ENCODE results near the gene GLCE.

The GLCE gene

GRCh38 chr15:69313432-69314000 lies 153.1 kb downstream of the GLCE start:
- ATAC-seq = no peak
- no peak for TF ChIP-seq TSHZ2 (CRISPR knock-in tag; IDR thresholded peaks at IDR 0.05)
- TF ChIP-seq RARB (CRISPR knock-in tag; IDR thresholded peaks at IDR 0.05) = no peak
- no peak for TF ChIP-seq TCF4 (CRISPR knock-in tag; IDR thresholded peaks at IDR 0.05; ENCODE audit: borderline replicate concordance)
- TF ChIP-seq OSR1 (CRISPR knock-in tag; IDR thresholded peaks at IDR 0.05) = no peak
- no peak for TF ChIP-seq ESRRG (CRISPR knock-in tag; IDR thresholded peaks at IDR 0.05)
- no peak for TF ChIP-seq PATZ1 (CRISPR knock-in tag; IDR thresholded peaks at IDR 0.05; ENCODE audit: borderline replicate concordance)
- TF ChIP-seq ZC3H10 (CRISPR knock-in tag; IDR thresholded peaks at IDR 0.05) = no peak
- no peak for TF ChIP-seq ZNF8 (CRISPR knock-in tag; IDR thresholded peaks at IDR 0.05)
- no peak for TF ChIP-seq SNAI2 (CRISPR knock-in tag; IDR thresholded peaks at IDR 0.05)
- no peak for TF ChIP-seq POU6F1 (CRISPR knock-in tag; IDR thresholded peaks at IDR 0.05; ENCODE audit: borderline replicate concordance, low read depth)
- TF ChIP-seq ZFP3 (CRISPR knock-in tag; IDR thresholded peaks at IDR 0.05) = no peak
- TF ChIP-seq, protein P1, sequence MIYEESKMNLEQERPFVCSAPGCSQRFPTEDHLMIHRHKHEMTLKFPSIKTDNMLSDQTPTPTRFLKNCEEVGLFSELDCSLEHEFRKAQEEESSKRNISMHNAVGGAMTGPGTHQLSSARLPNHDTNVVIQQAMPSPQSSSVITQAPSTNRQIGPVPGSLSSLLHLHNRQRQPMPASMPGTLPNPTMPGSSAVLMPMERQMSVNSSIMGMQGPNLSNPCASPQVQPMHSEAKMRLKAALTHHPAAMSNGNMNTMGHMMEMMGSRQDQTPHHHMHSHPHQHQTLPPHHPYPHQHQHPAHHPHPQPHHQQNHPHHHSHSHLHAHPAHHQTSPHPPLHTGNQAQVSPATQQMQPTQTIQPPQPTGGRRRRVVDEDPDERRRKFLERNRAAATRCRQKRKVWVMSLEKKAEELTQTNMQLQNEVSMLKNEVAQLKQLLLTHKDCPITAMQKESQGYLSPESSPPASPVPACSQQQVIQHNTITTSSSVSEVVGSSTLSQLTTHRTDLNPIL (CRISPR knock-in tag; IDR thresholded peaks at IDR 0.05; ENCODE audit: low read depth) = no peak
- no peak for TF ChIP-seq ZFP30 (CRISPR knock-in tag; IDR thresholded peaks at IDR 0.05)
- TF ChIP-seq PPARA (CRISPR knock-in tag; IDR thresholded peaks at IDR 0.05; ENCODE audit: borderline replicate concordance) = no peak
- TF ChIP-seq ZNF565 (CRISPR knock-in tag; conservative IDR thresholded peaks at IDR 0.05; ENCODE audit: low read depth) = no peak
- no peak for TF ChIP-seq ISL1 (CRISPR knock-in tag; IDR thresholded peaks at IDR 0.05)

GRCh38 chr15:69314131-69314530 lies 153.7 kb downstream of the GLCE start:
- no peak for ATAC-seq
- TF ChIP-seq TCF4 (CRISPR knock-in tag; IDR thresholded peaks at IDR 0.05; ENCODE audit: borderline replicate concordance) (no peak), ZNF565 (CRISPR knock-in tag; conservative IDR thresholded peaks at IDR 0.05; ENCODE audit: low read depth) (no peak), PPARA (CRISPR knock-in tag; IDR thresholded peaks at IDR 0.05; ENCODE audit: borderline replicate concordance) (no peak), GLIS3 (CRISPR knock-in tag; IDR thresholded peaks at IDR 0.05) (no peak), SNAI2 (CRISPR knock-in tag; IDR thresholded peaks at IDR 0.05) (no peak), TOX (CRISPR knock-in tag; IDR thresholded peaks at IDR 0.05; ENCODE audit: borderline replicate concordance) (no peak), OSR1 (CRISPR knock-in tag; IDR thresholded peaks at IDR 0.05) (no peak), ZNF70 (CRISPR knock-in tag; IDR thresholded peaks at IDR 0.05) (no peak), POU6F1 (CRISPR knock-in tag; IDR thresholded peaks at IDR 0.05; ENCODE audit: borderline replicate concordance, low read depth) (no peak), PATZ1 (CRISPR knock-in tag; IDR thresholded peaks at IDR 0.05; ENCODE audit: borderline replicate concordance) (no peak), RARB (CRISPR knock-in tag; IDR thresholded peaks at IDR 0.05) (no peak), ZC3H10 (CRISPR knock-in tag; IDR thresholded peaks at IDR 0.05) (no peak), ZFP3 (CRISPR knock-in tag; IDR thresholded peaks at IDR 0.05) (no peak), BACH2 (CRISPR knock-in tag; IDR thresholded peaks at IDR 0.05; ENCODE audit: borderline replicate concordance) (no peak), ZFP30 (CRISPR knock-in tag; IDR thresholded peaks at IDR 0.05) (no peak)

All from SK-N-SH treated with all-trans-retinoic acid at 6 μM for 48 hours (cell line).